HG03135 (cell line): ENCODE measurements around the gene HPSE2.

ENCODE experiments used
- ATAC-seq: cut with Tn5 transposase; IDR thresholded peaks from one replicate; pipeline ENCODE4 v1.9.1; 2021; ENCODE audit warnings: mild to moderate bottlenecking, moderate library complexity; ENCODE audit not compliant: unreplicated experiment

Gene HPSE2

GRCh38 chr10:98632456-98633150 is 603.0 kb downstream of the HPSE2 start:
- ATAC-seq, result no peak

DNA sequence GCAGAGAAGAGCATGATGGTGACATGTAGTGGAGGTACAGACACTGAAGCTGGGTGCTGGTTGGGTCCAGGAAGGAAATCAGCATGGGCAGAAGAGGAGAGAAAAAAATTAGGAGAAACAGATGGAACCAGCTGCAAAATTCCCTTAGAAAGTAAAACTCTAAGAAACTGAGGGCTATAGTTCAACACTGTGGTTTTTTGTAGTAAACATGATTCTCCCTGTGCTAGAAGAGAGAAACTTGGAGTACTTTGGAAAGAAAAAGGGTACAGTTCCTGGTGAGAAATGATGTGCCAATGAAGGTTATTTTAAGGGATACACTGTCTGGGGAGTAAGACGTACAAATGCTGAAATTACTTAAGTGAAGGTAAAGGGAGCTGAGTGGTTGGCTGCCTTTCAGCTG is 607.4 kb downstream of the HPSE2 start:
- no peak for ATAC-seq

DNA sequence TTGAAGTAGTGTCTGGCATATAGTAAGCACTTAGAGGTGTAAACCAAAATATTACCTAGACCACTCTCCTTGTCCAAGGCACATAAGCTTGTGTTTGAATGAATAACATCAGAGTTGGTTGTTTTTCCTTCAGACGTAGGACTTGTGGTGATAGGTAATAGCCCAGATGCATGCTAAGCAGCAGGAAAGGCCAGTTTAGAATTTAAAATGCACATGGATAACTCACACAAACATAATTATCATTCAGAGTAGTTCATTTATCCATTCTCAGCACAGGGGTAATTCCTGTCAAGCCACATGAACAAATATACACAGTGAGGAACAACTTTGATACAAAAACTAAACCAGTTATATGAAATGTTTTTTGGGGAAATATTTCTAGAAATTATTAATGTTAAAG is 607.9 kb downstream of the HPSE2 start:
- no peak for ATAC-seq

- ATAC-seq, result no peak
These were observed 610.7 kb downstream of the HPSE2 start for GRCh38 chr10:98624963-98625362.

DNA sequence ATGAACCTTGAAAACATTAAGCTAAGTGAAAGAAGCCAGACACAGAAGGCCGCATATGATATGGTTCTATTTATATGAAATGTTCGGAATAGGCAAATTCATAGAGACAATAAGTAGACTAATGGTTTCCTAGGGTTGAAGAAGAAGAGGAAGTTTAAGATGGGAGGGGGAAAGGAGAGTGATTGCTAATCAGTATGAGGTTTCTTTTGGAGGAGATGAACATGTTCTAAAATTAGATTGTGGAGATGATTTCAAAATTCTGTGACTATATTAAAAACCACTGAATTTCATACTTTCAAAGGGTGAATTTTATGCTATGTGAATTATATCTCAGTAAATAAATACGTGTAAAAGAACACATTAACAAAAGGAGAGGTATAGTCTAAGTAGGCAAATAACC is 612.5 kb downstream of the HPSE2 start:
- ATAC-seq, result no peak

DNA sequence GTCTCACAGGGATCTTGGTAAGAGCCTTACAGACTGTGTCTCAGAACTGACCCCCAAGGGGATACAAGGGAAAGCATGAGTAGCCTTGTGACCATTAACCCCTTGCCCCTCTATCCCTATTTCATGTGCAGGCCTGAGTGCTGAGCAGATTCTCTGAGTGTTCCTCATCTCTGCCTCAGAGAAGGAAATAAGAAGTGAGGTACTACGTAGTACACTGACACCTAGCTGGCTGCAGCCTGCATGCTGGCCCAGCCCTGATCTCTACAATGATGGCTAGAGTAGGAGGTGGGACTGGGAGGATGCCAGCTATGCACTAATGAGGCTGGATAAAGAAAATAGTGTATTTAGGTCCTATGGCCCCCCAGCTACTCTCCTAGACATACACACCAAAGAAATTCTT is 614.0 kb downstream of the HPSE2 start:
- ATAC-seq, result no peak

GRCh38 chr10:98620503-98620902 is 615.1 kb downstream of the HPSE2 start:
- ATAC-seq, result no peak

GRCh38 chr10:98619446-98619845 is 616.2 kb downstream of the HPSE2 start:
- ATAC-seq, result no peak

- no peak for ATAC-seq
These were observed 617.6 kb downstream of the HPSE2 start for GRCh38 chr10:98617906-98618520.

GRCh38 chr10:98613446-98613845 is 622.2 kb downstream of the HPSE2 start:
- ATAC-seq, result no peak

GRCh38 chr10:98611436-98611835 is 624.2 kb downstream of the HPSE2 start:
- ATAC-seq, result no peak

- ATAC-seq, result no peak
These were observed 624.8 kb downstream of the HPSE2 start for GRCh38 chr10:98610836-98611235.

DNA sequence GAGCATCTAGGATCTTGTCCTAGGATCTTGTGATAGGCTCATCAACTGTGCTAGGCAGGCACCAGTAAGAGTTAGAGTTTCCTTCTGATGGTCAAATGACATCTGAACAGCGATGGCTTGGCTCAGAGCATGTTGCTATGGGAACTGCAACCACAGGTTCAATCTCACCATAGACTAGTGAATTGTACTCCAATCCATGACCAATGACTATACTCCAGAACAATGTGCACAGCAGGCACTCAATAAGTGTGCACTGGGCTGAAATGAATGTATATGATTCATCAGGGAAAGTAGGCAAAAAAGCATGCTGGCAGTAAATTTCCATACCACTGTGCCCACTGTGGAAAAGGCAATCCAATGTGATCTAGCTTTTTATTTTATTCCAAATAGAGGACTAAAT is 625.4 kb downstream of the HPSE2 start:
- ATAC-seq, result no peak

DNA sequence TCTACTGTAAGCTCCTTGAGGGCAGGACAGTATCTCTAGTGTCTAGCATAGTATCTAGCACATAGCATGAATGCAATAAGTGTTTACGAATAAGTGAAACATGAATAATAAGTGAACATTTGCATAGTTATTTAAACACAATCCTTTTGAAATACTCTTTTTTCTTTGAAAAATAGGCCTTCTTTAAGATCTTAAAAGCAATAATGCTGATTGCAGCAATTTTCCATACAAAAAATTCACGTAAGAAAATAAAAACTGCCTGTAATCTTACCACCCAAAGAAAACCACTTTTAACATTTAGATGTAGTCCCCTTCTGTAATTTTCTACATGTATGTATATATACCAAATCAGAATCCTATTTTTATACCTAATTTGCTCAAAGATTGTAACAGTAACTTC is 626.4 kb downstream of the HPSE2 start:
- ATAC-seq, result no peak

- no peak for ATAC-seq
These were observed 627.2 kb downstream of the HPSE2 start for GRCh38 chr10:98608411-98608810.

- no peak for ATAC-seq
These were observed 633.4 kb downstream of the HPSE2 start for GRCh38 chr10:98602224-98602623.

DNA sequence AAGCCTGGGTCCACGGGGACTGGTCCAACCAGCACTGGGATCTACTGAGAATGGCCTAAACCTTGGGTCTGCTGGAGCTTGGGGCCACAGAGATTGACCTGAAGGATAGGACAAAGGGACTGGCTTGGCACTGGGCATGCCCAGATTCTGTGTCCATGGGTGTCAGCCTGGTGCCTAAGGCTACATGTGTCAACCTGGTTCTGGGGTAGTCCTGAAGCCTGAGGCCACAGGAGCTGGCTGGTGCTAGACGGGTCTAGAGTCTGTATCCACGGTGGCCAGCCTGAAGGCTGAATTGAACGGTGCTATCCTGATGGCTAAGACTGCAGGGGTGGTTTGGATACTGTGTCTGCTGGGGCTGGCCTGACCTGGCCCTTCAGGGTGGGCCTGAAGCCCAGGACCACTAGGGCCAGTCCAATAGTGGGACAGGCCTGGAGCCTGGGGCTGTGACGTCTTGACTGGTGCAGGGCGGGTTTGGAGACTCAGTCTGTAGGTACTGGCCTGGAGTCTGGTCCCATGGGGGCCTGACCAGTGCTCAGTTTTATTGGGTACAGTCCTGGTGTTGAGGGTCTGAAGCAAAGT is 636.5 kb downstream of the HPSE2 start:
- ATAC-seq, result no peak

- ATAC-seq, result no peak
These were observed 639.2 kb downstream of the HPSE2 start for GRCh38 chr10:98596404-98596803.

- no peak for ATAC-seq
These were observed 646.0 kb downstream of the HPSE2 start for GRCh38 chr10:98589691-98590090.

- ATAC-seq, result no peak
These were observed 646.6 kb downstream of the HPSE2 start for GRCh38 chr10:98589007-98589406.

DNA sequence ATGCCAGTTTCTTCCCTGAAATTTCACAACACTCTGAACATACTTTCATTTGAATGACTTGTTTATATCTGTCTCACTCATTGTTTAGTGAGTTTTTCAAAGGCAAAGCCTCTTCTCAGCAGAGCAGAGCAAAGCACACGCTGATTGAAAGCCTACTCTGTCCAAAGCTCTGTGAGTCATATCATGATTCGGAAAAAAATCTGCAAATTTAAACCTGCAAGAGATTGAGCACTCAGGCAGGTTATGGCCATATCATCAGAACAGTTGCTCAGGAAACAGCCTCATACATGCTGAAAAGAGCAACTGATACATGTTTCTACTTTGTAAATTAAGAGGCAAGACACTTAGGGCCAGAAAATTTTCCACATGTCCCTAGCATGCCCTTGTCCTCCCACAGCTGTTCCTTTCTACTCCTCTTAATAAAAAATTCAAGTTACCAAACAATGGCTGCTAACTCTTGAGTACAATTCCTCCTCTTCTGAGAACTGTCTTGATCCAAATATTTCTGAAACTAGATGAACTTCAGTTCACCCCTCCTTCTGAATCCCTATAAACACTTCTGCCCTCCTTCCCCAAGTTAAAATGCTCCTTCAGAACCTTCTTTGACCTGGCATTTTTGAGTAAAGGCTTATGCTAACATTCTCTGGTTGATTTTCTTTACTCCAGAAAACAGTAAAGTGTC is 648.4 kb downstream of the HPSE2 start:
- ATAC-seq, result no peak

DNA sequence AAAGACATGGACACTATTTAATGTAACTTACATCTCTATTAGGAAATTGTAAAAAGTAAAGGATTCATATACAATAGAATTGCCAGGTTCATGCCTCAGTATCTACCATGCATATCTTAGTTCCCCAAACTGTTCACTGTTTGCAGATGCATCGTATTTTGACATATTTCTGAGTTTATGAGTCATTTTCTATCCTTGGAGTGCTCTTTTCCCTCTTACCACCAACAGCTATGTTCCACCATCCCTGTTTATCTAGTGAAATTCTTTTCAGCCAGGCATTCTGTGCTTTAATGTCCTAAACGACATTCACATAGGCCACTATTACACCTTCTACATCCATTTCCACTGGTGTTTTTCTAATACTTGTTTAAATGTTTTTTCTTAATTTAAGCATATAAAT is 649.6 kb downstream of the HPSE2 start:
- ATAC-seq, result no peak
